NOMO-1 treated with DMSO at 0.1 percent for 48 hours (cell line): ENCODE data around the gene MPV17L.
A peak's percentile ranks its signal among the peaks of the same experiment; 100 is the strongest.
"Not testable (repeated sequence)": the region's sequence is repeated elsewhere in the genome, so short reads cannot be mapped to it uniquely, and the experiment has no call there.

ENCODE experiments used
- DNase-seq: peaks from one replicate; lab custom pipeline; 2025; ENCODE audit not compliant: unreplicated experiment; lab: John Stamatoyannopoulos, UW

Gene MPV17L

DNA sequence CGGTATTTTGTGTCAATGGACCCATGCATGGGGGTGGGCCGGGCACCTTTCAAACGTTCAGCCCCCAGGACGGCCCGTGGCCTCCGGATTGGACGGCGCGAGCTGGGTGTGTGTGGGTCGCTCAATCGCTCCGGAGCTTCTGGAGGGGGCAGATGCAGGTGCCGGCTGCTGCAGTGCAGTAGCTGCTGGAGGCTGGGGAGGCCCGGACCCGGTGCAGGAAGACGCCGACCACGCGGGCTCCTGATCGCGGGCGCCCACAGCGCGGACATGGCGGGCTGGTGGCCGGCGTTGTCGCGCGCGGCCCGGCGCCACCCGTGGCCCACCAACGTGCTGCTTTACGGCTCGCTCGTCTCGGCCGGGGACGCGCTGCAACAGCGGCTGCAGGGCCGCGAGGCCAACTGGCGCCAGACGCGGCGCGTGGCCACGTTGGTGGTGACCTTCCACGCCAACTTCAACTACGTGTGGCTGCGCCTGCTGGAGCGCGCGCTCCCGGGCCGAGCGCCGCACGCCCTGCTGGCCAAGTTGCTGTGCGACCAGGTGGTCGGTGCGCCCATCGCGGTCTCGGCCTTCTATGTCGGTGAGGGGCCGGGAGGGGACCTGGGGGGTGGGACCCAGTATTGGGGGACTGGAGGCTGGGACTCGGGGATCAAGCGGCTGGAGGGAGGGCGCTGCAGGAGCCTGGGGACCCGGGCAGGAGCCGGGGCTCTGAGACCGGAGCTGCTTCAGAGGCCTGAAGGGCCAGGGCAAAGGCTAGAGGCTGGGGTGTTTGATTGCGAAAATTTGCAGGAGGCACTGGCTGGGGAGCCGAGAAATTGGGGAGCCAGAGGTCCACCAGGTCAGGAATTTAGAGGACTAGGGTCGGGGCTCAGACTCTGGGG, at the start of gene MPV17L:
Gene MPV17L (plus strand): TSS at position 124 of the 878 bp plus-strand sequence. CDS start 144 bp downstream, at position 268.
- DNase-seq, result peak; percentile 45

DNA sequence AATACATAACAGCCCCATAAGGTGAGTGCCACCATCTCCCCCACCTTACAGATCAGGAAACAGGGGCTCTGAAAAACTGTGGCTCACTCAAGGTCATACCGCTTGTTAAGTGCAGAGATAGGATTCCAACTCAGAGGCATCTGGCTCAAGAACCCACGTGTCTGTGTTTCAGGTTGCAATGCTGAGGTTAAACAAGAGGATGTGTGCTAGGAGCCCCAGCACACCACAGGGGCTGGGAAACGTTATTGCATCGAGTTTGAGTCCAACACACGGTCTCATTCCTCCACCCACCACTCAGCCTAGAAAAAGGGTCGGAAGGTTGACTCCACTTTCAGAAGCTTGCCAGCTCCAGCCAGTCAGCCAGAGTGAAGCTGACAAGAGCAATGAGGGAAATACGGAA, 46.8 kb upstream of the MPV17L start:
- not testable (repeated sequence) for DNase-seq

DNA sequence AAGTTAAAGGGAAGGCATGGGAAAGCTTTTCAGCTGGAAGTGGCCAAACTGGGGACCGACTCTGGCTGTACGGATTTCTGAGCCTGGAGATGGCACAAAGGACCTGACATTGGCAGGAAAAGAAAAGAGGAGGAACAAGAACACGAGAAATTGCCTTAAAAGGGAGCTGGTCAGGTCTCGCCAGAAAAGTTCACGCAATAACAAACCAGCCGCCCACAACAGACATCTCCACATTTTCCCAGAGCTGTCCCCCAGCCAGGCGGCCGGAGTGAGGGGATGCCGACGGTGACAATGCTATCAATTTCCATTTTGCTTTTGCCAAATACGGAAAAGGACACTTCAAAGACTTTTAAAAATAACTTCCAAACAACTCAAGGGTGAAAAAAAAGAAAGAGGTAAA, 44.3 kb upstream of the MPV17L start:
- DNase-seq, result not testable (repeated sequence)

GRCh38 chr16:15351745-15352144, 43.8 kb upstream of the MPV17L start:
- DNase-seq, result not testable (repeated sequence)

DNA sequence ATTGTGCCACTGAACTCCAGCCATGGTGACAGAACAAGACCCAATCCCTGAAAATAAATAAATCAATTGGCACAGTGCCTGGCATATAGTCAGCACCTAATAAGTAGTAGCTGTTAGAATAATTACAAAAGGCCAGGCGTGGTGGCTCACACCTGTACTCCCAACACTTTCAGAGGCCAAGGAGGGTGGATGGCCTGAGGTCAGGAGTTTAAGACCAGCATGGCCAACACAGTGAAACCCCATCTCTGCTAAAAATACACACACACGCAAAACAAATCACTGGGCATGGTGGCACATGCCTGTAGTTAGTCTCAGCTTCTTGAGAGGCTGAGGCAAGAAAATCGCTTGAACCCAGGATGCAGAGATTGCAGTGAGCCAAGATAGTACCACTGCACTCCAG, 42.7 kb upstream of the MPV17L start:
- not testable (repeated sequence) for DNase-seq

GRCh38 chr16:15354846-15355245, 40.7 kb upstream of the MPV17L start:
- DNase-seq, result not testable (repeated sequence)

GRCh38 chr16:15357495-15357894, 38.1 kb upstream of the MPV17L start:
- DNase-seq, result not testable (repeated sequence)

DNA sequence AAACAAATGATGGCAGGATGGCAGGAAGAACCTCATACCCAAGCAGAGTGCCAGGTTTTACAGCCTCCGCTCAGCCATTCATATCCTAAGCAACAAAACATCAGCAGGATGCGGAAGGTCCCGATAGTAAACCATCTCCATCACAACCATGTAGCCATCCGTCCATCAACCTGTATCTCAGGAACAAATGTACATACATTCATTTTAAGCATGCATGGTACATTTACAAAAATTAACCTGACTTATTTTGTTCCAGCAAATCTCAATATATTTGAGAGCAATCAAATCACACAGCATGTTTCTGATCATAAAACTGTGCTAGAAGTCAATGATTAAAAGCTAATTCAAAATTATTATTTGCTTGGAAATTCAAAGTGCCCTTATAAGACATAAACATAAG, 17.4 kb upstream of the MPV17L start, which contains the start of gene NPIPA5:
Gene NPIPA5 (minus strand): TSS at position 101 of the 400 bp plus-strand sequence. CDS start 0 bp downstream, at position 101.
- not testable (repeated sequence) for DNase-seq

DNA sequence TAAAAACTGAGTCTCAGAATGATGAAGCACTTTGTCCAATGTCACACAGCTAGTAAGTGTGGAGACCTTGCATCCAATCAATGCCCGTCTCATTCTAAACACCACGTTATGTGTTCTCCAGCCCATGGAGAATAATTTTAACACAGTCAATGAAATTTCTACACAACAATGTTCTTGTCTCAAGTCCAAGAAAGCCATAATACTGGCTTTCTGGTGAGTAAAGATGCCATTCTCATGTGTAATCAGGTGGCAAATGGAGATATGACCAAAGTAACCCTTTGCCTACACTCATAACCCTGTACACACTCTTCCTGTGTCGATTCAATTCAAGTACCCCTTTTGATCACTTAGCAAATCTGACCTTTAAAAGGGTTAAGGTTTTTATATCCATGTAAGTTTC, 12.7 kb upstream of the MPV17L start:
- DNase-seq, result not testable (repeated sequence)

DNA sequence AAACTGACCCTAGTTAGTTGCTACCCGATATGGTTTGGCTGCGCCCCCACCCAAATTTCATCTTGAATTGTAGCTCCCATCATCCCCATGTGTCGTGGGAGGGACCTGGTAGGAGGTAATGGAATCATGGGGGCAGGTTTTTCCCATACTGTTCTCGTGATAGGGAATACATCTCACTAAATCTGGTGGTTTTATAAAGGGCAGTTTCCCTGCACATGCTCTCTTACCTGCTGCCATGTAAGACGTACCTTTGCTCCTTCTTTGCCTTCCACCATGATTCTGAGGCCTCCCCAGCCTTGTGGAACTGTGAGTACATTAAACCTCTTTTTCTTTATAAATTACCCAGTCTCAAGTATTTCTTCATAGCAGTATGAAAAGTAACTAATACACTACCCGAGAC, 7.5 kb upstream of the MPV17L start:
- DNase-seq, result not testable (repeated sequence)

GRCh38 chr16:15389916-15390315, 5.6 kb upstream of the MPV17L start:
- not testable (repeated sequence) for DNase-seq

- not testable (repeated sequence) for DNase-seq
Observed at GRCh38 chr16:15393025-15393424, 2.5 kb upstream of the MPV17L start.

DNA sequence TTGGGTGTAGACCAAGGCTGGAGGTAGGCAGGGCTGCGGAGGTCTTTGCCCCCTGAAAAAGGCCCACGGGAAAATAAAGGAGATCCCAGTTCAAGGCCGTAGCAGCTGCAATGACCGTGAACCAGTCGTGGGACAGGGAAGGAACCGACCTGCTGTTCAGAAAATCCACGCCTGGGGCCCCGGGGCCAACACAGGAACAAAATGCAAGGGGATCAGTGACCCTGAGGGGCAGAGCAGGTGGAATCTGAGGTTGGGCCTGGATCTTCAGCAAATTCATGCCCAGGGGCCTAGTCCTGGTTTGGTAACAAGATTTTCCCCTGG, 915 bp downstream of the MPV17L start:
- DNase-seq, result not testable (repeated sequence)

- DNase-seq, result no peak
Observed at GRCh38 chr16:15396948-15397594, 1.5 kb downstream of the MPV17L start.

DNA sequence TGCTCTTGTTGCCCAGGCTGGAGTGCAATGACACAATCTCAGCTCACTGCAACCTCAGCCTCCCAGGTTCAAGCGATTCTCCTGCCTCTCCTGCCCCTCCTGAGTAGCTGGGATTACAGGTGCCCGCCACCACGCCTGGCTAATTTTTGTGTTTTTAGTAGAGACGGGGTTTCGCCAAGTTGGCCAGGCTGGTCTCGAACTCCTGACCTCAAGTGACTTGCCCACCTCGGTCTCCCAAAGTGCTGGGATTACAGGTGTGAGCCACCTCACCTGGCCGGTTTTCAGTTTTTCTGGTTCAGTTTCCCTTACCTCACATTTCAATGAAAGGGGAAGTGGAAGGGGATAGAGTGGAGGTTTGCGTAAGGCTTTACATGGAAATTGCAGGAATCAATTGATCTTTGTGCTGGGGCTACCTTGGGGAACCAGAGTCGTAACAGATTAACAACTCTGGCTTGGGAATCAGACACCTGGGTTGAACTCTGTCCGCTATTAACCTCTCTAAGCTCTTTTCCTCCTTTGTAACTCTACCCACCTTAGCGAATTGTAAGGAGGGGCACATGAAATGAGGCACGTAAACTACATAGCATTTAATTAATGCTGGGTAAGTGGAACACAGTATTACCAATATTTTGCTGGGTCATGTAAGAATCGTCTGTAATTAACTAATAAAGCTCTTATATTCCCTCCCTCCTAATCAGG, 3.2 kb downstream of the MPV17L start:
- DNase-seq, result no peak

DNA sequence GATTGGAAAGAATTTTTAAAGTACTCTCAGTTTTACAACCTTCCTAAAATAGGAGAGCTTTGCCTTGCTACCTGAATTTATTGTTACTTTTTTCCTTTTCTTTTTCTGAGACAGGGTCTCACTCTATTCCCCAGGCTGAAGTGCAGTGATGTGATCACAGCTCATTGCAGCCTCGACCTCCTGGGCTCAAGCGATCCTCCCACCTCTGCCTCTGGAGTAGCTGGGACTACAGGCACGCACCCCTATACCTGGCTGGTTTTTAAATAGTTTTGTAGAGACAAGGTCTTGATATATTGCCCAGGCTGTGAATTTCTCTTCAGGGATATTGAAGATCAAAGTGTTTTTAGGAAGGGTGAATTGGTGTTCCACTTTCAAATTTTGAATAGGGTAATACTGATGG, 3.8 kb downstream of the MPV17L start:
- no peak for DNase-seq

DNA sequence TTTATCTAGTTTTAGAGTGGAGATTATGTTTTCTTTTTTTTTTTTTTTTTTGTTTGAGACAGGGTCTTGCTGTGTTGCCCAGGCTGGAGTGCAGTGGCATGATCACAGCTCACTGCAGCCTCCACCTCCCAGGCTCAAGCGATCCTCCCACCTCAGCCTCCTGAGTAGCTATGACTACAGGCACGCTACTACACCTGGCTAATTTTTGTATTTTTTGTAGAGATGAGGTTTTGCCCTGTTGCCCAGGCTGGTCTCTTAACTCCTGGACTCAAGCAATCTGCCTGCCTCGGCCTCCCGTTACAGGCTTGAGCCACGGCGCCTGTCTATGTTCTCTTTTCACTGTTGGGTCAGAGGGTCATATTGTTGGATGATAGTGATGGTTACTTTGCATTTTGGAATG, 4.8 kb downstream of the MPV17L start:
- DNase-seq, result not testable (repeated sequence)

GRCh38 chr16:15401972-15402371, 6.4 kb downstream of the MPV17L start:
- no peak for DNase-seq

DNA sequence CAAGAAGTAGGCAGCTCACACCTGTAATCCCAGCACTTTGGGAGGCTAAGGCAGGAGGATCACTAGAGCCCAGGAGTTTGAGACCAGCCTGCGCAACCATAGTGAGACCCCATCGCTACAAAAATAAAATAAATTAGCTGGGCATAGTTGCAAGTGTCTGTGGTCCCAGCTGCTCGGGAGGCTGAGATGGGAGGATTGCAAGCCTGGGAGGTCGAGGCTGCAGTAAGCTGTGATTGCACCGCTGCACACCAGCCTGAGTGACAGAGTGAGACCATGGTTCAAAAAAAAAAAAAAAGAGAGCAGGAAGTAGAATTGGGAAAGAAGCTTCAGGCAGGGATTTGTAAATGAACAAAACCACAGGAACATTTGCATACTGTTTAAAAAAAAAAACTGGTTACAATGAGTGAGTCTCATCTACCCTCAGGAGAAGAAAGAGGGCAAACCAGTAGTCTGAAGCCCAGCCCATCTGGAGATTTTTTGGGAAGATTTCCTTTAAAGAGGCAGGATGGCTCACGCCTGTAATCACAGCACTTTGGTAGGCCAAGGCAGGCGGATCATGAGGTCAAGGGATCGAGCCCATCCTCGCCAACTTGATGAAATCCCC, 7.9 kb downstream of the MPV17L start:
- DNase-seq, result peak; percentile 35

- not testable (repeated sequence) for DNase-seq
Observed at GRCh38 chr16:15404091-15404490, 8.5 kb downstream of the MPV17L start.

DNA sequence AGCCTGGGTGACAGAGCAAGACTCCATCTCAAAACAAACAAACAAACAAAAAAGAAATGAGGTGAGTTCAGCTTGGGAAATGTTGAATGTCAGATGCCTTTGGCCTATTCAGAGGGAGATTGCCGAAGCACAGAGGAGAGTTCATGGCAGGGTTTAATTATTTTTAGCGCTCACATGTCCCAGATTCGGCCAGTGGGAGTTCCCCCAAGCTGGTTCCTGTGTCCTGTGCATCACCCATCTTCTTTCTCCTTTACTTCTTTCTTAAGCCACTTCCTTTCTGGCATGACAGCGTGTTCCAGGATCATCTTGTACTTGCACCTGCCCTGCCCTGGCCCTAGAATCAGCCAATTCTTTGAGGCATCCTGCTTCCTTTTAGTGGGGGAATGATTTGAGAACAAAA, 9.2 kb downstream of the MPV17L start:
- DNase-seq, result no peak
